Breast epithelium (tissue), 3 donors: Measurements from ENCODE around the gene LPAR2.

ENCODE experiments used
- POLR2A ChIP-seq: fragments of 450-650 bp; IDR thresholded peaks from one replicate; pipeline ENCODE4 v1.6.1; 2016; ENCODE audit warnings: antibody characterized with exemption, mild to moderate bottlenecking, moderate library complexity
- POLR2AphosphoS5 ChIP-seq, 3 donors: sonication (generic); formaldehyde crosslinking; IDR thresholded peaks; one replicate each; pipeline ENCODE4 v1.6.1; 2017; ENCODE audit warnings: antibody characterized with exemption in 3 of 3
- TF ChIP-seq, protein P1 (sequence below), 3 donors: fragments of 450-650 bp; IDR thresholded peaks; one replicate each; pipeline ENCODE4 v1.5.1; 2016 to 2017; ENCODE audit warnings: antibody characterized with exemption in 3 of 3, mild to moderate bottlenecking in 3 of 3, moderate library complexity in 3 of 3

DNA sequence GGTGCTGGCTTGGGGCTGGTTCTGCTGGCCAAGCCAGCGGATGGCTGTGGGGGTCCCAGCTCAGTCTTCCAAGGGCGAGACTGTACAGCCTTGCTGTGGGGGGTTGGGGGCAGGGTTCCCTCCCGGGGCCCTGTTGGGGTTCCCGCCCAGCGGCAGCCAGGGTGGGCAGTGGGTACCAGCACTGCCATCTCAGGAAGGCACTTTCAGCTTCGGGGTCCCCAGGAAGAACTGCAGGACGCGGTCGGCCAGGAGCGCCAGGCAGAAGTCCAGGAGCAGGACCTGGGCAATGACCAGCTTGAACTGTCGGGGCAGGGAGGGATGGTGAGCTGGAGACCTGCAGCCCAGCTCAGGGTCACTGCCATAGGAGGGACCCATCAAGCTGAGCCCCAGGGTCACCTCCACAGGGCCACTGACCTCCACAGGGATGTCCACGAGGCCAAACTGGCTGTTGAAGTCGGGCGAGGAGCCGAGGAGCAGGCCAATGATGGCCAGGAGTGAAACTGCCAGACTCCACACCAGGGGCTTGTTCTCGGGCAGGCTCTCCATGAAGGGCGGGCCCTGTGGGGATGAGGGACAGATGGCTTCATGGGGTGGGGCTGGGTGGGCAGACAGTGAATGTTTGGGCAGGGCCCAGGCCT, 17.3 kb upstream of the LPAR2 start:
- TF ChIP-seq, protein P1, sequence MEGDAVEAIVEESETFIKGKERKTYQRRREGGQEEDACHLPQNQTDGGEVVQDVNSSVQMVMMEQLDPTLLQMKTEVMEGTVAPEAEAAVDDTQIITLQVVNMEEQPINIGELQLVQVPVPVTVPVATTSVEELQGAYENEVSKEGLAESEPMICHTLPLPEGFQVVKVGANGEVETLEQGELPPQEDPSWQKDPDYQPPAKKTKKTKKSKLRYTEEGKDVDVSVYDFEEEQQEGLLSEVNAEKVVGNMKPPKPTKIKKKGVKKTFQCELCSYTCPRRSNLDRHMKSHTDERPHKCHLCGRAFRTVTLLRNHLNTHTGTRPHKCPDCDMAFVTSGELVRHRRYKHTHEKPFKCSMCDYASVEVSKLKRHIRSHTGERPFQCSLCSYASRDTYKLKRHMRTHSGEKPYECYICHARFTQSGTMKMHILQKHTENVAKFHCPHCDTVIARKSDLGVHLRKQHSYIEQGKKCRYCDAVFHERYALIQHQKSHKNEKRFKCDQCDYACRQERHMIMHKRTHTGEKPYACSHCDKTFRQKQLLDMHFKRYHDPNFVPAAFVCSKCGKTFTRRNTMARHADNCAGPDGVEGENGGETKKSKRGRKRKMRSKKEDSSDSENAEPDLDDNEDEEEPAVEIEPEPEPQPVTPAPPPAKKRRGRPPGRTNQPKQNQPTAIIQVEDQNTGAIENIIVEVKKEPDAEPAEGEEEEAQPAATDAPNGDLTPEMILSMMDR (IDR thresholded peaks at IDR 0.05) = no peak
- TF ChIP-seq POLR2A (no peak), POLR2AphosphoS5 (IDR thresholded peaks at IDR 0.05) (no peak)
